IPS-15b (cell line): ENCODE results near the gene RELN.
"Not testable (repeated sequence)": the region's sequence is repeated elsewhere in the genome, so short reads cannot be mapped to it uniquely, and the experiment has no call there.

Experiments used
- H3K27me3 ChIP-seq: one replicate; pipeline ENCODE4 v1.6.1; 2013; ENCODE audit warnings: low read length; ENCODE audit not compliant: control insufficient read depth, insufficient read depth
- H3K36me3 ChIP-seq: one replicate; pipeline ENCODE4 v1.6.1; 2013; ENCODE audit warnings: low read length; ENCODE audit not compliant: control insufficient read depth, insufficient read depth
- H3K4me1 ChIP-seq: one replicate; pipeline ENCODE4 v1.6.1; 2013; ENCODE audit warnings: mild to moderate bottlenecking, low read length; ENCODE audit not compliant: control insufficient read depth, insufficient read depth
- H3K4me3 ChIP-seq: one replicate; pipeline ENCODE4 v1.5.1; 2013; ENCODE audit warnings: low read depth, low read length
- H3K9ac ChIP-seq: one replicate; pipeline ENCODE4 v1.6.1; 2013; ENCODE audit warnings: low read depth, mild to moderate bottlenecking, low read length
- H3K9me3 ChIP-seq: one replicate; pipeline ENCODE4 v1.6.1; 2013; ENCODE audit warnings: mild to moderate bottlenecking, low read length; ENCODE audit not compliant: control insufficient read depth, insufficient read depth

Gene RELN

GRCh38 chr7:103525937-103526336 is 463.5 kb downstream of the RELN start:
- Histone ChIP-seq H3K36me3 (no peaks in the 10 kb centered on the region), H3K4me1 (no peaks in the 10 kb centered on the region), H3K27me3 (no peaks in the 10 kb centered on the region), H3K9me3 (no peaks in the 10 kb centered on the region), H3K4me3 (no peak overlapping the region), H3K9ac (no peak overlapping the region)

GRCh38 chr7:103524042-103524907 is 465.2 kb downstream of the RELN start:
- Histone ChIP-seq H3K27me3 (no peaks in the 10 kb centered on the region), H3K4me3 (no peak overlapping the region), H3K9ac (no peak overlapping the region), H3K4me1 (no peaks in the 10 kb centered on the region), H3K9me3 (no peaks in the 10 kb centered on the region), H3K36me3 (no peaks in the 10 kb centered on the region)

- Histone ChIP-seq H3K9me3 (no peaks in the 10 kb centered on the region), H3K36me3 (no peaks in the 10 kb centered on the region), H3K4me3 (no peak overlapping the region), H3K27me3 (no peaks in the 10 kb centered on the region), H3K9ac (no peak overlapping the region), H3K4me1 (no peaks in the 10 kb centered on the region)
These were observed 467.5 kb downstream of the RELN start for GRCh38 chr7:103521937-103522336.

GRCh38 chr7:103504505-103505135 is 484.8 kb downstream of the RELN start:
- H3K27me3 ChIP-seq = no peaks in the 10 kb centered on the region

GRCh38 chr7:103501206-103501605 is 488.3 kb downstream of the RELN start:
- H3K27me3 ChIP-seq = no peaks in the 10 kb centered on the region
- H3K4me3 ChIP-seq = no peak overlapping the region
- no peaks in the 10 kb centered on the region for H3K36me3 ChIP-seq
- H3K9ac ChIP-seq = no peak overlapping the region
- no peaks in the 10 kb centered on the region for H3K4me1 ChIP-seq
- H3K9me3 ChIP-seq = no peaks in the 10 kb centered on the region

More at GRCh38 chr7:103504505-103505135, 484.8 kb downstream of the RELN start:
- Histone ChIP-seq H3K4me1 (no peaks in the 10 kb centered on the region), H3K9me3 (no peaks in the 10 kb centered on the region), H3K9ac (no peak overlapping the region), H3K36me3 (no peaks in the 10 kb centered on the region), H3K4me3 (no peak overlapping the region)

GRCh38 chr7:103499976-103500375 is 489.5 kb downstream of the RELN start:
- H3K4me3 ChIP-seq = no peak overlapping the region
- no peaks in the 10 kb centered on the region for H3K9me3 ChIP-seq
- no peak overlapping the region for H3K9ac ChIP-seq
- no peaks in the 10 kb centered on the region for H3K4me1 ChIP-seq
- H3K36me3 ChIP-seq = no peaks in the 10 kb centered on the region
- no peaks in the 10 kb centered on the region for H3K27me3 ChIP-seq

GRCh38 chr7:103487419-103487818 is 502.0 kb downstream of the RELN start:
- Histone ChIP-seq H3K9me3 (no peaks in the 10 kb centered on the region), H3K36me3 (no peaks in the 10 kb centered on the region), H3K4me1 (no peaks in the 10 kb centered on the region), H3K9ac (no peak overlapping the region), H3K4me3 (no peak overlapping the region), H3K27me3 (no peaks in the 10 kb centered on the region)

GRCh38 chr7:103486873-103487272 is 502.6 kb downstream of the RELN start:
- H3K27me3 ChIP-seq, H3K9ac ChIP-seq, H3K9me3 ChIP-seq, H3K36me3 ChIP-seq, H3K4me1 ChIP-seq, H3K4me3 ChIP-seq: not testable (repeated sequence)

GRCh38 chr7:103480771-103481170 is 508.7 kb downstream of the RELN start:
- Histone ChIP-seq H3K27me3 (no peaks in the 10 kb centered on the region), H3K9ac (no peak overlapping the region), H3K4me1 (no peaks in the 10 kb centered on the region), H3K36me3 (no peaks in the 10 kb centered on the region), H3K4me3 (no peak overlapping the region), H3K9me3 (no peaks in the 10 kb centered on the region)

- Histone ChIP-seq H3K9me3 (no peaks in the 10 kb centered on the region), H3K4me3 (no peak overlapping the region), H3K9ac (no peak overlapping the region), H3K36me3 (no peaks in the 10 kb centered on the region), H3K4me1 (no peaks in the 10 kb centered on the region), H3K27me3 (no peaks in the 10 kb centered on the region)
These were observed 514.5 kb downstream of the RELN start for GRCh38 chr7:103474956-103475355.

GRCh38 chr7:103469095-103469948 is 520.1 kb downstream of the RELN start:
- Histone ChIP-seq H3K4me3 (no peak overlapping the region), H3K4me1 (no peaks in the 10 kb centered on the region), H3K36me3 (no peaks in the 10 kb centered on the region), H3K9me3 (no peaks in the 10 kb centered on the region), H3K9ac (no peak overlapping the region), H3K27me3 (no peaks in the 10 kb centered on the region)
